HG02571 (cell line): ENCODE measurements around the gene F8.

ENCODE experiments used
- ATAC-seq: cut with Tn5 transposase; IDR thresholded peaks from one replicate; pipeline ENCODE4 v1.9.1; 2021; ENCODE audit warnings: mild to moderate bottlenecking, moderate library complexity; ENCODE audit not compliant: unreplicated experiment

Gene F8

GRCh38 chrX:154793084-154793795 is 229.3 kb downstream of the F8 start:
- no peak for ATAC-seq

GRCh38 chrX:154791939-154792338 is 230.6 kb downstream of the F8 start:
- no peak for ATAC-seq

DNA sequence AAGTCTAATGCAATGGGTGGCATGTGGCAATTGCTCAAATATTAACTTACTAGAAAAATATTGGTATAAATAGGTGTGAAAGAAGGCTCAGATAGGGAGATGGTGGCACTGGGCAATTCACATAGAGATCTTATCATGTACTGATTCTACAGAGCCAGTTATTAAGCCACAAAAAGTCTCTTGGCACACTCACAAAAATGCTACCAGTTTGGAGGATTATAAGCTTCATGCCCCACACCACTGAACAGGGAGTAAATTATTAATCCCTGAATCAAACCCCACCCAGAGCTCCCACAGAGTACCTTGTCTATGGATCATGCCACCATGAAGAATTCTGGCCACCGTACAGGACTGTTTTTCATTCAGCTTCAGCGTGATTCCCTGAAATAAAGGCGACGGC is 231.1 kb downstream of the F8 start:
- no peak for ATAC-seq
